ENCODE measurements around the gene CRYL1.
A peak's percentile ranks its signal among the peaks of the same experiment; 100 is the strongest.

Gene CRYL1

DNA sequence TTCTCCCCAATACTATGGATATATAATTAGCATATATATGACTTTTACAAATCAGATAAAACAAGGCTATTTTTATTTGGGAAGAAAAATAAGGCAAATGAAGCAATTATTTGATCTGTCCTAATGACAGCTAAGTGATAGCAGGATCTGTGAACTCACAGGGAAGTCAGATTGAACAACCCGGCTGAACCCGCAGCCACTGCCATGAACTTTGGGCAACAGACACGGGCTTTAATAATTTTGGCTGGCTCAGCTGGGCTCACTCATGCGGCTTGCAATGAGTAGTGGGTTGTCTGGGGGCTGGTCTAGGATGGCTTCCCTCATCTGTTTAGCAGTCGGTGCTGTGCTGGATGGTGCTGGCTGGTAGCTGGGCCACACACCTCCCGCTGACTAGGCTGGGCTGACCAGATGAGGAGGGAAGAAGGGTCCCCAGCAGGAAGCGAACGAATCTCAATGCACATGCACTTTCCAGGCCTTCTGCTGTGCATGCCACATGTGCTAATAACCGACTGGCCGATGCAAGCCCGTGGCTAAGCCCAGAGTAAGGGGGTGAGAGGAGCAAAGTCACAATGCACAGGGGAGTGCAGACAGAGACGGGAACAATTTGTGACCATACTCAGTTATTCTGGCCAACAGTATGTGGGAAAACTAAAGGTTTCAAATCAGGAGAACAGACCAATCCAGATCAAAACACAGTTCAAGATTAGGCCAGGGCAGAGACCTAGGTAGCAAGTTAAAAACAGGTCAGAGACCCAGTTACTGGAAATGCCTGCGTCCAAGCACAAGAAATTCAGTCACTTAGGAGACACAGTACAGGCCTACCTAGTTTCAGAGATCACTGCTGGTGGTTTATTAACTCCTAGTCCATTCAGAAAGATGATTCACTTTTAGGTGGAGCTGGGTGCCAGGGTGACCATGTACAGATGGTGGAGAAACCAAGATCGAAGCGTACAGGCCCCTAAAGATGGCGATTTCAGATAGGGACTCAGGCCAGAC, 22.3 kb downstream of the CRYL1 start:
- in situ Hi-C loops (cut with HindIII; ENCODE audit: low sequenced_read_pairs): no loop called here
- no peak overlapping the region for H3K4me3 ChIP-seq (ENCODE audit: low read depth, low read length)
- no peak for TF ChIP-seq CTCF (IDR thresholded peaks at IDR 0.05; ENCODE audit: low read depth, low read length)
- no peak for DNase-seq (ENCODE audit: low read depth, low spot score)

DNA sequence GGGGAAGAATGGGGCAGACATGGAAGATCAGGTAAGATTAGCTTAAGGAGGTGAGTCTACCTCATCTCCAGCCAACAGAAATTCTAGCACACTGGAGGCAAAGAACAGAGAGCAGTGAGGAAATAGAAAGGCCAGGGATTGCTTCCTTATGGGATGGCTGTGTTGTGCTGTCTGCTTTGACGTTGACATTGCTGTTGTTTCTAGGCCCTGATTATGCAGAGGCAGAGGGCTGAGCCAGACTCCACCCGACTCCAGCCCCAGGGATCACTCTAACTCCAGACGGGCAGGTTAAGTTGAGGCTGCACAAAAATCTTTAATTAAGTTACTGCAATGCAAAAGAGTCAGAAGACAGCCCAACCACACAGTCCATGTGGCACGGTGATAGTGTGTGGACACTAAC, 24.1 kb downstream of the CRYL1 start:
- no peak overlapping the region for H3K4me3 ChIP-seq (ENCODE audit: low read depth, low read length)
- no peak for DNase-seq (ENCODE audit: low read depth, low spot score)

GRCh38 chr13:20501120-20501519, 24.5 kb downstream of the CRYL1 start:
- no peak for TF ChIP-seq CTCF (IDR thresholded peaks at IDR 0.05; ENCODE audit: low read depth, low read length)
- in situ Hi-C loops (cut with HindIII; ENCODE audit: low sequenced_read_pairs): no loop called here
- H3K4me3 ChIP-seq (ENCODE audit: low read depth, low read length): no peak overlapping the region
- no peak for DNase-seq (ENCODE audit: low read depth, low spot score)

More for the DNA sequence above, 24.1 kb downstream of the CRYL1 start:
- in situ Hi-C loops (cut with HindIII; ENCODE audit: low sequenced_read_pairs): no loop called here
- TF ChIP-seq CTCF (IDR thresholded peaks at IDR 0.05; ENCODE audit: low read depth, low read length): no peak

DNA sequence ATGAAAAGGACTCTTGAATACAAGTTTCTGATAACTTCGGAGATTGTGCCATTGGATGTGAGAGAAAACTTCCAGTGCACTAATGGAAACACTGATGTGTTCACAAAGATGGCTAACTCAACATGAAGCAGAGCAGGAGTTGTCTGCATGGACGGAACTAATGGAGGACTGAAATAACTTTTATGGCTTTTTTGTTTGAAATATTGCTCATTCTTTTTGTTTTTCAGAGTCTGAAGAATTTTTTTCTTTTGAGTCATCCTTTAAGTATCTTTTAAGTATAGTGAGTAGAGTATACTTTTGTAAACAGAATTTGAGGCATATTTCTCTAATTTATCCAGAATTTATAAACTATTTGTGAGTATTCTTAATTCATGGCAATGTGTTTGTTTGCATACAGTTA, 25.7 kb downstream of the CRYL1 start:
- no peak for TF ChIP-seq CTCF (IDR thresholded peaks at IDR 0.05; ENCODE audit: low read depth, low read length)
- DNase-seq (ENCODE audit: low read depth, low spot score): peak; percentile 15
- no peak overlapping the region for H3K4me3 ChIP-seq (ENCODE audit: low read depth, low read length)
- in situ Hi-C loops (cut with HindIII; ENCODE audit: low sequenced_read_pairs): loop anchor here (25.0 kb wide), 1 partner anchor 313 kb away; the partner anchor contains the start of gene GJB2

DNA sequence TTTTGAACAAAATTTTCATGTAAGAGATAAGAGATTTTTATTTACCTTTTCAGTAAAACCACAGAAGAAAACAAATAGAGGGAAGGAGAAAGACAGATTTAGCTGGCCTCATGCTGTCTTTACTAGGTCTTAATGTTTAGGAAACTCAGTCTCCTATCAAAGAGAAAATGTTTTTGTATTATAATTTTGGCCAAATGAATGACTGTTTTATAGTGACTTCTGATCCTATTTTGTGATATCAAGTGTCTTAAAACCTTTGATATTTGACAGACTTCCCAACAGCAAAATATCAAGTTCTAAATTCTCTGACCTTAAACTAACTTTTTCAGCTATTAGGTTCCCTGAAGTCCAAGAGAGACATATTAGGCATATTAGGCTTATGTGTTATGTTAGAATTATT, 27.0 kb downstream of the CRYL1 start:
- no peak for TF ChIP-seq CTCF (IDR thresholded peaks at IDR 0.05; ENCODE audit: low read depth, low read length)
- in situ Hi-C loops (cut with HindIII; ENCODE audit: low sequenced_read_pairs): loop anchor here (25.0 kb wide), 1 partner anchor 311 kb away; the partner anchor contains the start of gene GJB2
- DNase-seq (ENCODE audit: low read depth, low spot score): no peak
- no peak overlapping the region for H3K4me3 ChIP-seq (ENCODE audit: low read depth, low read length)

DNA sequence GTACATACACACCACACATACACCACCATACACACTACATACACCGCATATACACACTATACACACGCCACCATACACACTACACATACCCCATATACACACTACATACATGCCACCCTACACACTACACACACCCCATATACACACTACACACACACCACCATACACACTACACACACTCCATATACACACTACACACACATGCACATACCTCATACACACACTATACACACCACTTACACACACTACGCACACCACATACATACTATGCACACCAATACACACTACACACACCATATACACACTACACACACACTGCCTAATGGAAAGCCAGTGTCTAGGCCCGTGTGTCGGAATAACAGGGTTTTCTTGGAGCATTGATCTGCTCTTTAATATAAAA, 27.5 kb downstream of the CRYL1 start:
- in situ Hi-C loops (cut with HindIII; ENCODE audit: low sequenced_read_pairs): loop anchor here (25.0 kb wide), 1 partner anchor 311 kb away; the partner anchor contains the start of gene GJB2
- no peak for TF ChIP-seq CTCF (IDR thresholded peaks at IDR 0.05; ENCODE audit: low read depth, low read length)
- no peak for DNase-seq (ENCODE audit: low read depth, low spot score)
- no peak overlapping the region for H3K4me3 ChIP-seq (ENCODE audit: low read depth, low read length)

All from astrocyte of the spinal cord (primary cell).